ENCODE data around the gene DPYSL5. TPM values are rescaled to one million over a fixed set of nuclear protein-coding genes. Genes with fewer than 3 reads are reported as not detected.
A peak's percentile ranks its signal among the peaks of the same experiment; 100 is the strongest.

Gene DPYSL5
- total RNA-seq, 2 donors from 2014 or later: not detected

DNA sequence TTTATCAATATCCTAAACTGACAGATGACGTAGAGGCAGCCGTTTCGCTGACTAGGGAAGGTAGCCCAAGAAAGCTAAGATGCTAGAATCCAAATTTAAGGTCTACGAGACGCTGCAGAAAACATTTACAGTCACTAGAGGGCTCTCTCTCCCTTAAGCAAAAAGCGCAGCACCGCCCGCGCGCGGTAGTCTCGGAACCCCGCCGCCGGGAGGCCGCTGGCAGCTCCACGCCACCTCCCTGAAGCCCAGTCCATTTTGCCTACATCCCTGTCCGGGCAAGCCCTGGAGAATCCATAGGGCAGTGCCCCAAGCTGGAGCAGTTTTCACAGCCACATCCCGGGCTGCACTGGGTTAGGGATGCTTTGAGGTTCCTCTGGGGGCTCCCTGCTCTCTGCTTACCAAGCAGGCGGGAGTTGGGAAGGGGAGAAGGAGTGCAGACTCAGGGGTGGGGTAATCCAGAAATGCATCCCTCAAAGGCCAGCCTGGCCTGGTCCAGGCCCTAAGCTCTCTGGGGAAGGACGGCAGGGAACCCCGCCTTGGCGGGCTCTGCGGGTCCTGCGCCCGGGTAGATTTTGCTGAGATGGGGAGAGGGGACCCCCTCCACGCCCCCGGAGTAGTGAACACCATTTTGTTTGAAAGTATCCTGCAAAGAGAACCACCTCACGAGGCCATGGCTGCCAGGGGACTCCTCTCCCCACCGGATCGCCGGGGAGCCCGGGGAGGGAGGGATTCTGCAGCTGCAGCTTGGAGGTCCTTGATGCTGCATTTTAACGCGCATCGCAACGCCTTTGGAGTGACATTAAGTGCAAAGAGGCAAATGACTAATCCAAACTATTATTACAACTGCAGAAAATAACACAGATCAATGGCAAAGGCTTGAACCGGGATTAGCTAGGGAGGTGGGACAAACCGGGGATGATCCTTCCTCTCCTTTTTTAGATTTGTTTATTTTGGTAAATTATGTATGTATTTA, 1.3 kb upstream of the DPYSL5 start:
- Histone ChIP-seq H3K36me3 (peaks cover 2% of the 10 kb centered on the region), H3K27me3 (replicated peaks; ENCODE audit: insufficient read depth) (peaks cover 15% of the 10 kb centered on the region), H3K4me1 (ENCODE audit: control insufficient read depth in 1 of 2, low read depth in 2 of 2) (peaks cover 23 to 28% of the 10 kb centered on the region in 2 donors), H3K9me3 (no peaks in the 10 kb centered on the region), H3K4me3 (peak overlapping the region; percentile 44), H3K27ac (no peak overlapping the region)
- DNase-seq (ENCODE audit: low spot score) (no peak), ATAC-seq (ENCODE audit: insufficient number of reproducible peaks, low FRiP score, low read depth) (no peak)
- TF ChIP-seq, protein P1, sequence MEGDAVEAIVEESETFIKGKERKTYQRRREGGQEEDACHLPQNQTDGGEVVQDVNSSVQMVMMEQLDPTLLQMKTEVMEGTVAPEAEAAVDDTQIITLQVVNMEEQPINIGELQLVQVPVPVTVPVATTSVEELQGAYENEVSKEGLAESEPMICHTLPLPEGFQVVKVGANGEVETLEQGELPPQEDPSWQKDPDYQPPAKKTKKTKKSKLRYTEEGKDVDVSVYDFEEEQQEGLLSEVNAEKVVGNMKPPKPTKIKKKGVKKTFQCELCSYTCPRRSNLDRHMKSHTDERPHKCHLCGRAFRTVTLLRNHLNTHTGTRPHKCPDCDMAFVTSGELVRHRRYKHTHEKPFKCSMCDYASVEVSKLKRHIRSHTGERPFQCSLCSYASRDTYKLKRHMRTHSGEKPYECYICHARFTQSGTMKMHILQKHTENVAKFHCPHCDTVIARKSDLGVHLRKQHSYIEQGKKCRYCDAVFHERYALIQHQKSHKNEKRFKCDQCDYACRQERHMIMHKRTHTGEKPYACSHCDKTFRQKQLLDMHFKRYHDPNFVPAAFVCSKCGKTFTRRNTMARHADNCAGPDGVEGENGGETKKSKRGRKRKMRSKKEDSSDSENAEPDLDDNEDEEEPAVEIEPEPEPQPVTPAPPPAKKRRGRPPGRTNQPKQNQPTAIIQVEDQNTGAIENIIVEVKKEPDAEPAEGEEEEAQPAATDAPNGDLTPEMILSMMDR (IDR thresholded peaks at IDR 0.05): peak; percentile 77

DNA sequence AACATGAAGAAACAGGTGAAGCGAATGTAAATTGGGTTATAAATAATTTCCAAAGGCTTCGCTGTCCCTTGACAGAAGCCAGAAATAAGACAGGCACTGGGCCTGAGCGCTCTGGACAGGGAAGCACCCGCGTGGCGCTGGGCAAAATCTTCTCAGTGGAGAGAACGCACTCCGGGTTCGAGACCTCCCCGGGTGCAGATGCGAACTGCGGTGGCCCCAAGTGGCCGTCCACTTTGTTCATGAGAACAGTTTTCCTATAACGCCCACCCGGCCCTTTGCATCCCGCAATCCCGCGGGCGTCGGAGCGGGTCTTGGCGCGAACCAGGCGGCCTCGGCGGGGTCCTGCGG, 651 bp upstream of the DPYSL5 start:
- no peak for ATAC-seq (ENCODE audit: insufficient number of reproducible peaks, low FRiP score, low read depth)
- peaks cover 15% of the 10 kb centered on the region for H3K27me3 ChIP-seq (replicated peaks; ENCODE audit: insufficient read depth)
- peaks cover 2% of the 10 kb centered on the region for H3K36me3 ChIP-seq
- H3K9me3 ChIP-seq: no peaks in the 10 kb centered on the region
- H3K4me3 ChIP-seq: peak overlapping the region; percentile 57
- TF ChIP-seq, protein P1 (IDR thresholded peaks at IDR 0.05): no peak
- no peak overlapping the region for H3K27ac ChIP-seq
- peaks cover 23 to 28% of the 10 kb centered on the region in 2 donors for H3K4me1 ChIP-seq (ENCODE audit: control insufficient read depth in 1 of 2, low read depth in 2 of 2)
- no peak for DNase-seq (ENCODE audit: low spot score)

DNA sequence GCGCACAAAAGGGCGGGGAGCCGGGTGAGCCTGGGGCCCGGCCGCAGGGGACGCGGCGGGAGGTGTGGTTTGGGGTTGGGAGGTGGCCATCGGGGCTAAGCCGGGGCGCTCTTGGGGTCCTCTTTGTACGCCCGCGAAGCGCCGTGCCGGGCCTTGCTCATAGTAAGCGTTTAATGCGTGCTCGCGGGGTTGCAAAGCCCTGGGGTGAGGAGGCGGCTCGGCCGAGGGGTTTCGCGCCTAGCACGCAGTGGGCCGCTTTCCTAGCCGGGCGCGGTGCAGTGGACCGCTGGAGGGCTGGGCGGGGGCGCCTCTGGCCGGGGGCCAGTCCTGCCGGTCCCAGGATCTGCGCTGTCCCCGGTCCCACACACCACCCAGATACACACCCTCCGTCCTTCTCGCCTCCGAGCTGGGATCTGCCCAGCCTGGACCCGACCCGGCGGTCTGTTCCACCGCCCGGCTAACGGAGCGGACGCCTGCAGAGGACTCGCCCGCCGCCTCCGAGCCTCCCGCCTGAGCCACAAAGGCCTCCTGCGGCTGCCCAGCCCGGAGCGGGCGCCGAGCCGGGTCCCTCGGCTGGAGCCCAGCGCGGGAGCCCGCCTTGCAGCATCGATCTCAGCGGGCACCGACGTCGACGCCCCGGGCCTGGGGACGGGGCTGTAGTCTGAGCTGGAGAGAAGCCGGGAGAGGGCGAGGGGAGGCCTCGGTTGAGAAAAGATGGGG, 564 bp downstream of the DPYSL5 start:
- Histone ChIP-seq H3K27ac (no peak overlapping the region), H3K4me1 (ENCODE audit: control insufficient read depth in 1 of 2, low read depth in 2 of 2) (peaks cover 23 to 28% of the 10 kb centered on the region in 2 donors), H3K4me3 (peak overlapping the region; percentile 57), H3K36me3 (peaks cover 2% of the 10 kb centered on the region), H3K9me3 (no peaks in the 10 kb centered on the region), H3K27me3 (replicated peaks; ENCODE audit: insufficient read depth) (peaks cover 15% of the 10 kb centered on the region)
- no peak for ATAC-seq (ENCODE audit: insufficient number of reproducible peaks, low FRiP score, low read depth)
- DNase-seq (ENCODE audit: low spot score): no peak
- TF ChIP-seq, protein P1 (IDR thresholded peaks at IDR 0.05): no peak

DNA sequence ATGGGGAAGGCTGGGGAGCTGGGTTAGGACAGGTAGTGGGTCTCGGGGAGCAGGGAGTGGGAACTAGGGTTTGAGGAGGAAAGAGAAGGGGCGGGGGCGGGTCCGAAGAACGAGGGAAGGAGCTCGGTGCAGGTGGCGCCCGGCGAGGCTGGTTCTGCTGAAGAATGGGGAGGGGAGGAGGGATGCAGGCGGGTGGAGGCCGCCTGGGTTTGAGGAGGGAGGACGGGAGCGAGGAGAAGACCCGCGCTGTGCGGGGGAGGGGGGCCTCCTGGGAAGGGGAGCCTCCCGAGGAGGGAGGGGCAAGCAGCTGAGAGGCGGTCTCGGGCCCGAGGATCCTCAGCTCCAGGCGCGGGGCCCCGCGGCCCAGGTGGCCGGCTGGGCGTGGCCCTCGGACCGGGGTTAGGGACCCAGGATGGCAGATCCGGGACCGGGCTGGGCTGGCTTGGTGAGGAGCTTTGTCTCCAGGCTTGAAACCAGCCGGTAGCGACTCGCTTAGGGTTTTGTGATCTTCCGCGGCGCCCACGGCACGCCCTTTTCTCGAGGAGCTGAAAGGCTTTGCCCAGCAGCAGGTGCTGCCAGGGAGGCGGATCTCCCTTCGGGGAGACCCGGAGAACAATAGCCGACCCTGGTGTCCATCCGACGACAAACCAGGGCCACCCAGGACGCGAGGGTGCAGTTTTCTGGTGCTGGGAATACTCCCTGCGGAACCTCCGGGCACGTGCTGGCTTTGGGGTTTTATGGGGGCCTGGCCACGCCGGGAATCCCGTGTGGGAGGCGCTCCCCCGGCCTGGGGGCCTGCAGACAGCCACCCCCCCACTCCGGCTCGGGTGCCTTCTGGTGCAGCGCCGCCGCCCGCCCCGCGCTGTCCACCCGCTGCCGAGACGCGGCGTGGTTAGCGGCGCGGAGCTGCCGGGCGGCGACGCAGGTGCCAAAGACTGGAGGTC, 1.4 kb downstream of the DPYSL5 start:
- TF ChIP-seq, protein P1 (IDR thresholded peaks at IDR 0.05): no peak
- Histone ChIP-seq H3K9me3 (no peaks in the 10 kb centered on the region), H3K4me3 (peak overlapping the region; percentile 57), H3K4me1 (ENCODE audit: control insufficient read depth in 1 of 2, low read depth in 2 of 2) (peaks cover 23 to 28% of the 10 kb centered on the region in 2 donors), H3K27me3 (replicated peaks; ENCODE audit: insufficient read depth) (peaks cover 15% of the 10 kb centered on the region), H3K36me3 (peaks cover 2% of the 10 kb centered on the region), H3K27ac (no peak overlapping the region)
- ATAC-seq (ENCODE audit: insufficient number of reproducible peaks, low FRiP score, low read depth) (no peak), DNase-seq (ENCODE audit: low spot score) (no peak)

Measured in thoracic aorta (tissue), 2 donors.